HCT116 (cell line): ENCODE results near the gene WDR70. TPM values are rescaled to one million over a fixed set of nuclear protein-coding genes. Genes with fewer than 3 reads are reported as not detected.

Source experiments
- ATAC-seq: fragments of 200-7000 bp; cut with Tn5 transposase; 2 replicates; pipeline ENCODE4 v1.9.1; 2020; ENCODE audit warnings: mild to moderate bottlenecking, moderate library complexity
- BruUV-seq: library from RNA; stranded (reverse); fragments of 400-500 nt; replicated peaks from 2 replicates; lab custom pipeline; 2021; lab: Mats Ljungman, UMichigan
- CTCF ChIA-PET: fragments of 300-600 bp; sonication (Branson Sonifier 250); formaldehyde crosslinking; loops from one replicate; lab custom pipeline; 2021; ENCODE audit warnings: antibody characterized with exemption; lab: Charles Lee
- POLR2A ChIA-PET: fragments of 300-600, 350-600 bp; sonication (Branson Sonifier 250); formaldehyde crosslinking; loops from one replicate; lab custom pipeline; 2021; ENCODE audit warnings: antibody characterized with exemption; lab: Charles Lee
- RAD21 ChIA-PET, 2 experiments: fragments of 300-600 bp; sonication (Branson Sonifier 250); formaldehyde crosslinking; loops; one replicate each; lab custom pipeline; 2023; ENCODE audit warnings: low total read pairs in 2 of 2; ENCODE audit not compliant: uncharacterized antibody in 2 of 2, unreplicated experiment in 2 of 2, low non-redundant PET in 1 of 2; lab: Charles Lee
- DNase-seq: peaks from one replicate; pipeline ENCODE4 v3.0.0-alpha.2; 2010; ENCODE audit warnings: low read depth, low spot score
- H2AFZ ChIP-seq: fragments of 200-600 bp; shearing (Covaris generic), sonication (generic); 2 replicates; pipeline ENCODE4 v1.6.1; 2017; ENCODE audit warnings: low read depth, mixed run types, mixed read lengths, antibody characterized with exemption, low read length; ENCODE audit not compliant: poor library complexity, severe bottlenecking
- H3K27ac ChIP-seq: 2 replicates; pipeline ENCODE4 v1.5.1; 2012; ENCODE audit warnings: low read depth, low read length
- H3K27me3 ChIP-seq: fragments of 200-600 bp; sonication (generic); 2 replicates; pipeline ENCODE4 v1.6.1; 2016; ENCODE audit warnings: mixed run types, low read length, mixed read lengths; ENCODE audit not compliant: insufficient read depth
- H3K36me3 ChIP-seq, 2 experiments: fragments of 200-500 bp in 1 of 2; fragments of 200-600 bp in 1 of 2; sonication (Bioruptor generic) in 1 of 2; sonication (generic) in 1 of 2; 2 replicates each; pipeline versions ENCODE4 v1.5.1 to v1.6.1; 2014 to 2016; ENCODE audit warnings: low read length in 2 of 2, inconsistent platforms in 1 of 2, mixed read lengths in 1 of 2, mixed run types in 1 of 2; ENCODE audit not compliant: insufficient read depth in 2 of 2, control insufficient read depth in 1 of 2
- H3K4me1 ChIP-seq, 2 experiments: fragments of 200-600 bp in 1 of 2; sonication (generic) in 1 of 2; 2 replicates each; pipeline versions ENCODE4 v1.5.1 to v1.6.1; 2012 to 2017; ENCODE audit warnings: low read length in 2 of 2, inconsistent platforms in 1 of 2, mild to moderate bottlenecking in 1 of 2, mixed read lengths in 1 of 2, mixed run types in 1 of 2, moderate library complexity in 1 of 2; ENCODE audit not compliant: insufficient read depth in 2 of 2, control insufficient read depth in 1 of 2
- H3K4me2 ChIP-seq: fragments of 200-600 bp; sonication (generic); 2 replicates; pipeline ENCODE4 v1.6.1; 2017; ENCODE audit warnings: mixed run types, low read length, mixed read lengths
- H3K4me3 ChIP-seq, 2 experiments: fragments of 200-600 bp in 1 of 2; sonication (generic) in 1 of 2; replicated peaks in 1 of 2; 2 replicates each; pipeline ENCODE4 v1.5.1; 2011 to 2016; ENCODE audit warnings: low read length in 2 of 2, control low read depth in 1 of 2, low read depth in 1 of 2, mild to moderate bottlenecking in 1 of 2, mixed read lengths in 1 of 2, mixed run types in 1 of 2
- H3K79me2 ChIP-seq: fragments of 200-600 bp; sonication (generic); 2 replicates; pipeline ENCODE4 v1.6.1; 2017; ENCODE audit warnings: mild to moderate bottlenecking, mixed run types, low read length, moderate library complexity, mixed read lengths; ENCODE audit not compliant: insufficient read depth
- H3K9ac ChIP-seq: fragments of 200-600 bp; sonication (generic); 2 replicates; pipeline ENCODE4 v1.6.1; 2016; ENCODE audit warnings: low read length, mixed read lengths
- H3K9me2 ChIP-seq: fragments of 200-600 bp; sonication (generic), shearing (Covaris generic); 2 replicates; pipeline ENCODE4 v1.6.1; 2017; ENCODE audit warnings: mixed run types, mild to moderate bottlenecking, moderate library complexity; ENCODE audit not compliant: insufficient read depth
- H3K9me3 ChIP-seq, 2 experiments: fragments of 200-500 bp in 1 of 2; fragments of 200-600 bp in 1 of 2; sonication (Bioruptor generic) in 1 of 2; sonication (generic) in 1 of 2; 2 replicates each; pipeline ENCODE4 v1.6.1; 2014 to 2017; ENCODE audit warnings: low read length in 2 of 2, mixed read lengths in 2 of 2, inconsistent platforms in 1 of 2, low read depth in 1 of 2, mild to moderate bottlenecking in 1 of 2, mixed run types in 1 of 2, moderate library complexity in 1 of 2; ENCODE audit not compliant: control insufficient read depth in 1 of 2, insufficient read depth in 1 of 2
- H4K20me1 ChIP-seq: fragments of 200-600 bp; sonication (generic), shearing (Covaris generic); 2 replicates; pipeline ENCODE4 v1.6.1; 2017; ENCODE audit warnings: mixed run types, mild to moderate bottlenecking, moderate library complexity; ENCODE audit not compliant: insufficient read depth
- CBX3 ChIP-seq: IDR thresholded peaks from 2 replicates; pipeline ENCODE4 v1.6.1; 2012; ENCODE audit warnings: low read depth
- CTCF ChIP-seq, 3 experiments: fragments of 200-600 bp in 1 of 3; sonication (generic) in 1 of 3; IDR thresholded peaks in 2 of 3; conservative IDR thresholded peaks in 1 of 3; 2 replicates each; pipeline ENCODE4 v1.5.1; 2012 to 2017; ENCODE audit warnings: low read depth in 2 of 3, low read length in 2 of 3, antibody characterized with exemption in 1 of 3, borderline replicate concordance in 1 of 3, control low read depth in 1 of 3, mild to moderate bottlenecking in 1 of 3, mixed read lengths in 1 of 3, mixed run types in 1 of 3, moderate library complexity in 1 of 3; ENCODE audit not compliant: insufficient read depth in 1 of 3
- FOSL1 ChIP-seq: IDR thresholded peaks from 2 replicates; pipeline ENCODE4 v1.6.1; 2012; ENCODE audit warnings: low read depth
- MAX ChIP-seq: IDR thresholded peaks from 2 replicates; pipeline ENCODE4 v1.6.1; 2012
- RAD21 ChIP-seq: IDR thresholded peaks from 2 replicates; pipeline ENCODE4 v1.6.1; 2012; ENCODE audit warnings: low read depth, mild to moderate bottlenecking
- intact Hi-C: fragments of 100-400 bp; cut with micrococcal nuclease; formaldehyde crosslinking; loops from 2 replicates; pipeline ENCODE4 v1.10.0; 2022
- total RNA-seq: library from RNA; stranded (reverse); gene quantifications from one replicate; pipeline ENCODE4 v1.2.1, GENCODE V29; 2021; ENCODE audit not compliant: unreplicated experiment
- TF ChIP-seq, protein P1 (sequence below): IDR thresholded peaks from 2 replicates; pipeline ENCODE4 v1.6.1; 2012; ENCODE audit warnings: low read depth

WDR70 gene
- total RNA-seq, 1 experiment from 2014 or later, result 31.1 TPM

DNA sequence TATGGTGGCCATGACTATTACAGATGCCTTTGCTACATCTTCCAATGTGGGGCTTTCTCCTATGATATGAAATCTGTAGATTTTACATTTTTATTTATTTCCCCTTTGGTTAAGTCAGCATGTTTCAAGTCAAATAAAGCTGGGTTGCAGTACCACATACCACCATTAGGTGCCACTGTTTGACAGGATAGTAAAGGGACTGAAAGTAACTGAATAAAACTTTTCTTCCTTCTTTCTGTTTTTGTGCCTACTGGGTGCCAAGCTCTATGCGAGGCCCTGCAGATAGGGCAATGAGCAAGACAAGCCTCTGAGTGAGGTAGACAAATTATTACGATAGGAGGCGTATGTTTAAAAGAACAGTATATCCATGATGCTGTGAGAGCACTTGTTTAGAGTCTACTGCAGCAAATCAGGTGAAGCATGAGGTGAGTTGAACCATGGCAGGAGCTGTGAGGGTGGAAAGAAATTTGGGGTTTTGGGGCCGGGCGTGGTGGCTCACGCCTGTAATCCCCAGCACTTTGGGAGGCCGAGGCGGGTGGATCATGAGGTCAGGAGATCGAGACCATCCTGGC is 395.9 kb downstream of the WDR70 start:
- Histone ChIP-seq H3K9me3 (peaks cover 5 to 9% of the 10 kb centered on the region in 2 experiments; a peak in 2 of 4 replicates), H2AFZ (no peak overlapping the region), H4K20me1 (no peaks in the 10 kb centered on the region), H3K36me3 (no peaks in the 10 kb centered on the region), H3K79me2 (no peaks in the 10 kb centered on the region), H3K27ac (no peak overlapping the region), H3K9ac (no peak overlapping the region), H3K4me2 (no peak overlapping the region), H3K27me3 (no peaks in the 10 kb centered on the region), H3K9me2 (no peaks in the 10 kb centered on the region), H3K4me1 (no peaks in the 10 kb centered on the region; a peak in 1 of 4 replicates), H3K4me3 (no peak overlapping the region)
- no TSS peak for BruUV-seq
- ATAC-seq, result no peak
- no peak for TF ChIP-seq MAX
- TF ChIP-seq RAD21, result peak; percentile 48
- TF ChIP-seq FOSL1, result no peak
- TF ChIP-seq CTCF (IDR thresholded peaks at IDR 0.05 in 2 of 3, conservative IDR thresholded peaks at IDR 0.05 in 1 of 3; ENCODE audit: borderline replicate concordance in 1 of 3, insufficient read depth in 1 of 3, low read depth in 2 of 3, low read length in 2 of 3), result peak; percentile 22 to 89 (median 77); a peak in 5 of 6 replicates
- TF ChIP-seq, protein P1, sequence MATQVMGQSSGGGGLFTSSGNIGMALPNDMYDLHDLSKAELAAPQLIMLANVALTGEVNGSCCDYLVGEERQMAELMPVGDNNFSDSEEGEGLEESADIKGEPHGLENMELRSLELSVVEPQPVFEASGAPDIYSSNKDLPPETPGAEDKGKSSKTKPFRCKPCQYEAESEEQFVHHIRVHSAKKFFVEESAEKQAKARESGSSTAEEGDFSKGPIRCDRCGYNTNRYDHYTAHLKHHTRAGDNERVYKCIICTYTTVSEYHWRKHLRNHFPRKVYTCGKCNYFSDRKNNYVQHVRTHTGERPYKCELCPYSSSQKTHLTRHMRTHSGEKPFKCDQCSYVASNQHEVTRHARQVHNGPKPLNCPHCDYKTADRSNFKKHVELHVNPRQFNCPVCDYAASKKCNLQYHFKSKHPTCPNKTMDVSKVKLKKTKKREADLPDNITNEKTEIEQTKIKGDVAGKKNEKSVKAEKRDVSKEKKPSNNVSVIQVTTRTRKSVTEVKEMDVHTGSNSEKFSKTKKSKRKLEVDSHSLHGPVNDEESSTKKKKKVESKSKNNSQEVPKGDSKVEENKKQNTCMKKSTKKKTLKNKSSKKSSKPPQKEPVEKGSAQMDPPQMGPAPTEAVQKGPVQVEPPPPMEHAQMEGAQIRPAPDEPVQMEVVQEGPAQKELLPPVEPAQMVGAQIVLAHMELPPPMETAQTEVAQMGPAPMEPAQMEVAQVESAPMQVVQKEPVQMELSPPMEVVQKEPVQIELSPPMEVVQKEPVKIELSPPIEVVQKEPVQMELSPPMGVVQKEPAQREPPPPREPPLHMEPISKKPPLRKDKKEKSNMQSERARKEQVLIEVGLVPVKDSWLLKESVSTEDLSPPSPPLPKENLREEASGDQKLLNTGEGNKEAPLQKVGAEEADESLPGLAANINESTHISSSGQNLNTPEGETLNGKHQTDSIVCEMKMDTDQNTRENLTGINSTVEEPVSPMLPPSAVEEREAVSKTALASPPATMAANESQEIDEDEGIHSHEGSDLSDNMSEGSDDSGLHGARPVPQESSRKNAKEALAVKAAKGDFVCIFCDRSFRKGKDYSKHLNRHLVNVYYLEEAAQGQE, result no peak
- TF ChIP-seq CBX3, result peak; percentile 40; the same call in 1 of the 2 replicates
- ChIA-PET POLR2A (no interaction called here), CTCF (interaction anchor here (1.0 to 1.3 kb wide), 2 partner anchors 10 to 12 kb away, joined by 3 to 6 read pairs; no protein-coding TSS in a partner anchor), RAD21 (interaction anchor here in 1 of 2 experiments (0.6 kb wide), 1 partner anchor 490 kb away, joined by 3 read pairs; no protein-coding TSS in a partner anchor)
- DNase-seq, result peak; percentile 36
- intact Hi-C loops, result no loop called here
